Measurements from ENCODE around the gene BMERB1.

Gene BMERB1

DNA sequence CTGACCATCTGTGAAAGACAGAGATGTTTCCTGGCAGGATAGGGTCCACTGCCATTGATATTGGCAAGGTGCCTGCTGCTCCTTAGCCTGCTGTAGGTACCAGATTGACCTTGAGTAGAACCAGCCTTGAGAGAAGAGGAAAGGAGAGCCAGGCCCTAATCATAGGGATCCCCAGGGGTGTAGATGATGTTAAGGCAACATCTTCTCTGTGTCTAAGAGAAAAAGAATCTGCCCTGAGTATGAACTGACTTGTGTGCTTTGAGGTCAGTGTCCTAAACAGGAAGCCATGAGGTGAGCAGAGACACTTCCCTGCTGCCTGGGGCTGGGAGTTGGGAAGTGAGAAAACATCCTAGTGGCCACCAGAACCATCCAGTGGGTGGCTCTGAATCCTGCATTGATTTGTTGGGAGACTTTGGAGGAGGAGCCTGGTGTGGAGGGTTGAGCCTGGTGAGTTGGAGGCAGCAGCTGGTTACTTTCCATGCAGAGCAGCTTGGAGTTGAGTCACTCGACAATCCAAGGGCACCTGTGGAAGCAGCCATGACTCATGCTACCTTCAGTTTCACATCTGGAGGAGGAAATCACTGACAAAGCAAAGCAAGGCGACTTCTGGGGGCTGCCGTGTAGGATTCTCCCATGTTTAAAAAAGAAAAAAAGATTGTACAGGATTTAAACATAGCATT is 47.8 kb downstream of the BMERB1 start:
- DNase-seq (ENCODE audit: low read depth): peak; percentile 99
- TF ChIP-seq, protein P1, sequence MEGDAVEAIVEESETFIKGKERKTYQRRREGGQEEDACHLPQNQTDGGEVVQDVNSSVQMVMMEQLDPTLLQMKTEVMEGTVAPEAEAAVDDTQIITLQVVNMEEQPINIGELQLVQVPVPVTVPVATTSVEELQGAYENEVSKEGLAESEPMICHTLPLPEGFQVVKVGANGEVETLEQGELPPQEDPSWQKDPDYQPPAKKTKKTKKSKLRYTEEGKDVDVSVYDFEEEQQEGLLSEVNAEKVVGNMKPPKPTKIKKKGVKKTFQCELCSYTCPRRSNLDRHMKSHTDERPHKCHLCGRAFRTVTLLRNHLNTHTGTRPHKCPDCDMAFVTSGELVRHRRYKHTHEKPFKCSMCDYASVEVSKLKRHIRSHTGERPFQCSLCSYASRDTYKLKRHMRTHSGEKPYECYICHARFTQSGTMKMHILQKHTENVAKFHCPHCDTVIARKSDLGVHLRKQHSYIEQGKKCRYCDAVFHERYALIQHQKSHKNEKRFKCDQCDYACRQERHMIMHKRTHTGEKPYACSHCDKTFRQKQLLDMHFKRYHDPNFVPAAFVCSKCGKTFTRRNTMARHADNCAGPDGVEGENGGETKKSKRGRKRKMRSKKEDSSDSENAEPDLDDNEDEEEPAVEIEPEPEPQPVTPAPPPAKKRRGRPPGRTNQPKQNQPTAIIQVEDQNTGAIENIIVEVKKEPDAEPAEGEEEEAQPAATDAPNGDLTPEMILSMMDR (conservative IDR thresholded peaks at IDR 0.05; ENCODE audit: low read depth, low read length): peak; percentile 45
- no peak overlapping the region for H3K4me3 ChIP-seq (ENCODE audit: low read depth, low read length)

DNA sequence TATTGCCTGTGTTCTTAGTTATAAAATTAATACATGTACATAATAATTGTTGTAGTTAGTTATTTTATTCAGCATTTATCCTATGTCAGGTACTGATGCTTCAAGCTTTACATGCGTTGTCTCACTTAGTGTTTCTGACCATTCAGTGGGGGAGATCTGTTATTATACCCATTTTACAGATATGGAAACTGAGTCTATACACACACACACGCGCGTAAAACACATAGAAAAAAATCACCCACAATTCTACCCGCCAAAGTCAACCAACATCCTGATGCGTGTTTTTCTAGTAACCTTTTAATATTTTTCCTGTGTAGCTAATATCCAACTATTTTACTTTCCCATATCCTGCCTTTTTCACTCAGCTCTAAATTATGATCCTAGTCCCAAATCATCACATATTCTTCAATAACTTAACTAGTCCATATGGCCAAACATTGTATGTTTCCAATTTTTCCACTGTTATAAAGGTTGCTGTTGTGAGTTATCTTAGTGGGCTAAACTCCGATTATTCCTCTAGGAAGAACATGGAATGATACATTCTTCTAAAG is 48.4 kb downstream of the BMERB1 start:
- TF ChIP-seq, protein P1 (conservative IDR thresholded peaks at IDR 0.05; ENCODE audit: low read depth, low read length): no peak
- no peak for DNase-seq (ENCODE audit: low read depth)
- no peak overlapping the region for H3K4me3 ChIP-seq (ENCODE audit: low read depth, low read length)

DNA sequence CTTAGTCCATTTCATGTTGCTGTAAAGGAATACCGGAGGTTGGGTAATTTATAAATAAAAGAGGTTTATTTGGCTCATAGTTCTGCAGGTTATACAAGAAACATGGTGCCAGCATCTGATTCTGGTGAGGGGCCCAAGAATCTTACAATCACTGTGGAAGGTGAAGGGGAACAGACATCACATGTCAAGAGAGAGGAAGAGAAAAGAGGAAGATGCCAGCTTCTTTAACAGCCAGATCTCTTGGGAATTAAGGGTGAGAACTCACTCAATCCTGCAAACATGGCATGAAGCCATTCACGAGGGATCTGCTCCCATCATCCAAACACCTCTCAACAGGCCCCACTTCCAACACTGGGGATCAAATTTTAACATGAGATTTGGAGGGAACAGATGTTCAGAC is 49.5 kb downstream of the BMERB1 start:
- no peak for DNase-seq (ENCODE audit: low read depth)
- no peak overlapping the region for H3K4me3 ChIP-seq (ENCODE audit: low read depth, low read length)
- TF ChIP-seq, protein P1 (conservative IDR thresholded peaks at IDR 0.05; ENCODE audit: low read depth, low read length): no peak

DNA sequence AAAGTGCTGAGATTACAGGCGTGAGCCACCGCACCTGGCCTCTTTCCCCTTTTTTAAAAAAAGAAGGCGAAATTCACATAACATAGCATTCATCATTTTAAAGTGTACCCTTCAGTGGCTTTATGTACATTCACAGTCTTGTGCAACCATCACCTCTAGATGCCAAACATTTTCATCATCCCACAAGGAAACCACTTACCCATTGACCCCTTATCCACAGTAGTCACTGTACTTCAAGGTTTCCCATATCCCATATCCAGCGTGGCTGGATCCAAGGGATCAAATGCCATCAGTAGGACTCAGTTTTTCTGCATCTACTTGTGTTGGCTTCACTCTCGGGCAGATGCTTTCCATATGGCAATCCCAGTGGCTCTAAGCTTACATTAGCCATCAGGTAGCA is 50.3 kb downstream of the BMERB1 start:
- TF ChIP-seq, protein P1 (conservative IDR thresholded peaks at IDR 0.05; ENCODE audit: low read depth, low read length): no peak
- DNase-seq (ENCODE audit: low read depth): peak; percentile 73
- no peak overlapping the region for H3K4me3 ChIP-seq (ENCODE audit: low read depth, low read length)

DNA sequence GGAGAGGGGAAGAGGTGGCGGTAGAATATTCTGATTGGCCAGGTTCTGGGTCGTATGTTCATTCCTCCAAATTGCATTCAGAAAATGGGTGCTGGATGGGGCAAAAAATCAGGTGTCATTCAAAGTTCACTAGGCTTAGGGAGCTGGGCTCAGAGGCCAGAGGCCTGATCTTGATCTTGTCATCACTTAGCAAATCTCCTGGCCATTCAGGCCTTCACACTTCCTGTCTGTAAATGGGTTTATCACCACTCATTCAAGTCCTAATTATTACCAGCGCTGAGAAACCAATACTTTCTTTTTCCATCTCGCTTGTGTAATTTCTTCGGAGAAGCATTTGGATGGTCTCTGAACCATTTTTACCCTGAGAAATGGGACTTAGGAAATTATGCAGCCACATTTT is 50.8 kb downstream of the BMERB1 start:
- TF ChIP-seq, protein P1 (conservative IDR thresholded peaks at IDR 0.05; ENCODE audit: low read depth, low read length): no peak
- no peak for DNase-seq (ENCODE audit: low read depth)
- H3K4me3 ChIP-seq (ENCODE audit: low read depth, low read length): no peak overlapping the region

DNA sequence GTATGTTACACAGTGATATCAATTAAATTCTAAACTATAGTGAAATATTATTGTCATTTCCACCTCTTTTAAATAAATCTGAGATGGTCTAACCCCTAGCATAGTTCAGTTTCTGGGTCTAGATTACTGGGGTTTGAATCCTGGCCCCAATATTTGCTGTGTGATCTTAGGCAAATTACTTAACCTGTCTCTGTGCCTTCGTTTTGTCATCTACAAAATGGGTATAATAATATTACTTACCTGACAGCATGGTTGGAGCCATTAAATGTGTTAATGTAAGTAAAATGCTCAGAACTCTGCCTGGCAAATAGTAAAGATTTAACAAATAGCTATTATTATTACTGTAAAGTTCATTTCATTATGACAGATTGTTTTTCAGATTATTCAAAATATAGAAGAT is 52.3 kb downstream of the BMERB1 start:
- DNase-seq (ENCODE audit: low read depth): no peak
- H3K4me3 ChIP-seq (ENCODE audit: low read depth, low read length): no peak overlapping the region
- TF ChIP-seq, protein P1 (conservative IDR thresholded peaks at IDR 0.05; ENCODE audit: low read depth, low read length): no peak
